Thyroid gland (tissue), 4 donors: ENCODE data around the gene RND2. TPM values are rescaled to one million over a fixed set of nuclear protein-coding genes. Genes with fewer than 3 reads are reported as not detected.
A peak's percentile ranks its signal among the peaks of the same experiment; 100 is the strongest.

ENCODE experiments used
- DNase-seq, 2 donors: peaks; one replicate each; pipeline ENCODE4 v3.0.0-alpha.2; 2019
- H3K27ac ChIP-seq, 3 donors: fragments of 200-600 bp; sonication (generic); 1 replicate in 2 of 3; 2 replicates in 1 of 3; pipeline ENCODE4 v1.5.1; 2016 to 2019; ENCODE audit warnings: mild to moderate bottlenecking in 1 of 3, moderate library complexity in 1 of 3
- H3K27me3 ChIP-seq: fragments of 200-600 bp; sonication (generic); one replicate; pipeline ENCODE4 v1.5.1; 2019
- H3K36me3 ChIP-seq, 2 donors: fragments of 200-600 bp; sonication (generic); one replicate each; pipeline ENCODE4 v1.5.1; 2016 to 2019
- H3K4me1 ChIP-seq, 2 donors: fragments of 200-600 bp; sonication (generic); one replicate each; pipeline ENCODE4 v1.5.1; 2017 to 2019
- H3K4me3 ChIP-seq, 3 donors: fragments of 200-600 bp; sonication (generic); replicated peaks in 1 of 3; 1 replicate in 2 of 3; 2 replicates in 1 of 3; pipeline ENCODE4 v1.5.1; 2016; ENCODE audit warnings: mild to moderate bottlenecking in 1 of 3
- H3K9me3 ChIP-seq: fragments of 200-600 bp; sonication (generic); one replicate; pipeline ENCODE4 v1.5.1; 2017
- POLR2A ChIP-seq, 2 donors: fragments of 450-650 bp; IDR thresholded peaks; one replicate each; pipeline ENCODE4 v1.6.1; 2017; ENCODE audit warnings: antibody characterized with exemption in 2 of 2, mild to moderate bottlenecking in 2 of 2, moderate library complexity in 1 of 2
- WGBS, 2 donors: methylation state at CpG; one replicate each; pipeline ENCODE4 v1.1.5; 2017; 5-methylcytosine and 5-hydroxymethylcytosine counted together
- intact Hi-C: fragments of 100-400 bp; cut with DNase I; formaldehyde crosslinking; loops from one replicate; pipeline ENCODE4 v1.15.1; 2023
- total RNA-seq, 4 donors: library from RNA; depleted of rRNA; stranded (reverse); fragments of >200 nt; gene quantifications; one replicate each; pipeline ENCODE4 v1.2.3, GENCODE V29; 2016
- TF ChIP-seq, protein P1 (sequence below), 6 experiments: fragments of 200-600 bp in 3 of 6; fragments of 450-650 bp in 3 of 6; sonication (generic) in 3 of 6; IDR thresholded peaks; one replicate each; pipeline ENCODE4 v1.5.1; 2016 to 2019; ENCODE audit warnings: antibody characterized with exemption in 6 of 6, mild to moderate bottlenecking in 2 of 6, inconsistent platforms in 1 of 6, moderate library complexity in 1 of 6

Gene RND2
- total RNA-seq, 4 donors from 2014 or later, result 5.2 to 14.8 (median 10.3) TPM

GRCh38 chr17:43030137-43030767 lies 5.2 kb downstream of the RND2 start:
- no peak overlapping the region for H3K27ac ChIP-seq
- H3K36me3 ChIP-seq, result no peaks in the 10 kb centered on the region
- H3K4me3 ChIP-seq, result no peak overlapping the region
- TF ChIP-seq POLR2A (IDR thresholded peaks at IDR 0.05), result no peak
- TF ChIP-seq, protein P1, sequence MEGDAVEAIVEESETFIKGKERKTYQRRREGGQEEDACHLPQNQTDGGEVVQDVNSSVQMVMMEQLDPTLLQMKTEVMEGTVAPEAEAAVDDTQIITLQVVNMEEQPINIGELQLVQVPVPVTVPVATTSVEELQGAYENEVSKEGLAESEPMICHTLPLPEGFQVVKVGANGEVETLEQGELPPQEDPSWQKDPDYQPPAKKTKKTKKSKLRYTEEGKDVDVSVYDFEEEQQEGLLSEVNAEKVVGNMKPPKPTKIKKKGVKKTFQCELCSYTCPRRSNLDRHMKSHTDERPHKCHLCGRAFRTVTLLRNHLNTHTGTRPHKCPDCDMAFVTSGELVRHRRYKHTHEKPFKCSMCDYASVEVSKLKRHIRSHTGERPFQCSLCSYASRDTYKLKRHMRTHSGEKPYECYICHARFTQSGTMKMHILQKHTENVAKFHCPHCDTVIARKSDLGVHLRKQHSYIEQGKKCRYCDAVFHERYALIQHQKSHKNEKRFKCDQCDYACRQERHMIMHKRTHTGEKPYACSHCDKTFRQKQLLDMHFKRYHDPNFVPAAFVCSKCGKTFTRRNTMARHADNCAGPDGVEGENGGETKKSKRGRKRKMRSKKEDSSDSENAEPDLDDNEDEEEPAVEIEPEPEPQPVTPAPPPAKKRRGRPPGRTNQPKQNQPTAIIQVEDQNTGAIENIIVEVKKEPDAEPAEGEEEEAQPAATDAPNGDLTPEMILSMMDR (IDR thresholded peaks at IDR 0.05), result no peak
- no peak for DNase-seq
- peaks cover 2 to 7% of the 10 kb centered on the region in 2 donors for H3K4me1 ChIP-seq
- WGBS, 2 donors, result 73 to 81% methylated on average over 6 of the region's 6 CpGs
- no peaks in the 10 kb centered on the region for H3K9me3 ChIP-seq
- intact Hi-C loops, result no loop called here
- H3K27me3 ChIP-seq, result no peaks in the 10 kb centered on the region

GRCh38 chr17:43031666-43032065 lies 6.6 kb downstream of the RND2 start:
- 92% methylated on average over 3 of the region's 3 CpGs for WGBS, 2 donors
- intact Hi-C loops, result no loop called here
- TF ChIP-seq, protein P1 (IDR thresholded peaks at IDR 0.05), result no peak
- TF ChIP-seq POLR2A (IDR thresholded peaks at IDR 0.05), result no peak
- DNase-seq, result no peak
- Histone ChIP-seq H3K36me3 (no peaks in the 10 kb centered on the region), H3K27me3 (no peaks in the 10 kb centered on the region), H3K4me1 (no peaks in the 10 kb centered on the region), H3K27ac (no peak overlapping the region), H3K9me3 (no peaks in the 10 kb centered on the region), H3K4me3 (no peak overlapping the region)

- 38 to 45% methylated on average over 12 of the region's 12 CpGs for WGBS, 2 donors
- DNase-seq, result peak; percentile 77 to 79
- intact Hi-C loops, result no loop called here
These were observed 9.2 kb downstream of the RND2 start for GRCh38 chr17:43033948-43034881.

GRCh38 chr17:43034894-43035293 lies 9.9 kb downstream of the RND2 start:
- no peak overlapping the region for H3K4me3 ChIP-seq
- H3K9me3 ChIP-seq, result no peaks in the 10 kb centered on the region
- H3K4me1 ChIP-seq, result no peaks in the 10 kb centered on the region
- no peak for DNase-seq
- H3K27ac ChIP-seq, result no peak overlapping the region
- WGBS, 2 donors, result 83 to 84% methylated on average over 3 of the region's 3 CpGs
- no peaks in the 10 kb centered on the region for H3K27me3 ChIP-seq
- no peak for TF ChIP-seq POLR2A (IDR thresholded peaks at IDR 0.05)
- TF ChIP-seq, protein P1 (IDR thresholded peaks at IDR 0.05), result no peak
- intact Hi-C loops, result no loop called here
- no peaks in the 10 kb centered on the region for H3K36me3 ChIP-seq

More at GRCh38 chr17:43033948-43034881, 9.2 kb downstream of the RND2 start:
- TF ChIP-seq, protein P1 (IDR thresholded peaks at IDR 0.05), result no peak
- no peak for TF ChIP-seq POLR2A (IDR thresholded peaks at IDR 0.05)
- Histone ChIP-seq H3K36me3 (no peaks in the 10 kb centered on the region), H3K27ac (no peak overlapping the region), H3K27me3 (no peaks in the 10 kb centered on the region), H3K4me3 (no peak overlapping the region), H3K9me3 (no peaks in the 10 kb centered on the region), H3K4me1 (no peaks in the 10 kb centered on the region)

DNA sequence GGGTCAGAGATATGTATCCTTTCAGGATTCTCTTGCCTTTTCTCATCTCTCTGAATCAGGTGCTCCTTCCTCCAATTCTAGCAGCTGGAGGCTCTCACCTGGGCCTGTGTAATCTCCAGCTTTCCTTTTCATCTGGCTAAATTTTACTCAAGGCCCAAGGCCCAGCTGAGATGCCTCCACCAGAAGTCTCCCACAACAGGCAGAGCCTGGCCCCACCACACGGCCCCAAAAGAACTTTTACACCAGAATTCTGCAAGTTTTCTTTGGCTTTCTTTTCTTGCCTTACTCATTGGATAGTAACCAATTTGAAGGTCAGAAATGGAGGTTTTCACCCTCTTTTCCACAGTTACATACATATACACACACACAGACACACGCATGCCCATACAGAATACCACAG lies 14.6 kb downstream of the RND2 start:
- 91 to 93% methylated on average over 2 of the region's 2 CpGs for WGBS, 2 donors
- no peaks in the 10 kb centered on the region for H3K36me3 ChIP-seq
- H3K27ac ChIP-seq, result no peak overlapping the region
- no peak for TF ChIP-seq POLR2A (IDR thresholded peaks at IDR 0.05)
- TF ChIP-seq, protein P1 (IDR thresholded peaks at IDR 0.05), result no peak
- H3K9me3 ChIP-seq, result no peaks in the 10 kb centered on the region
- no peaks in the 10 kb centered on the region for H3K27me3 ChIP-seq
- no peak for DNase-seq
- intact Hi-C loops, result no loop called here
- H3K4me3 ChIP-seq, result no peak overlapping the region
- H3K4me1 ChIP-seq, result no peaks in the 10 kb centered on the region
